Measurements from ENCODE around the gene FAM117B. TPM values are rescaled to one million over a fixed set of nuclear protein-coding genes. Genes with fewer than 3 reads are reported as not detected.

Gene FAM117B
- total RNA-seq, 2 experiments from 2014 or later: 4.2 to 18.4 TPM

DNA sequence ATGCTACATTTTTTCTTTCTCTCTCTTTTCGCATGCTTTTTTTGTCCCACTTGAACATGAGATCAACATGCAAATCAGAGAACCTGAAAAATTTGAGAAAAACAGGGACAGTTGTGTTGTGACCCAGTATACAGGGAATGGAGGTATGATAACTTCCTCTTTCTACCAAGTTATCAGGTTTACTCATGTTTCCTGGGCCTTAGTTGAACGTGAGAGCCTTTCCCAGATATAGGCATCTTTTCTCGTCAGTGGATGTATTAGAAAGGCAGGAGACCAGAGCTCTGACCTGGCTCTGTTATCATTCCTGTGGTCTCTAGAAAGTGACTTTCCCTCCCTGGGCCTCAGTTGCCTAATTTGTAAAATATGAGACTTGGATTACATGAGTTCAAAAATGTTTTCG lies 30.1 kb upstream of the FAM117B start:
- CTCF ChIA-PET (ENCODE audit: unreplicated experiment): no interaction called here
- no peak overlapping the region for H3K4me2 ChIP-seq (ENCODE audit: low read length)

DNA sequence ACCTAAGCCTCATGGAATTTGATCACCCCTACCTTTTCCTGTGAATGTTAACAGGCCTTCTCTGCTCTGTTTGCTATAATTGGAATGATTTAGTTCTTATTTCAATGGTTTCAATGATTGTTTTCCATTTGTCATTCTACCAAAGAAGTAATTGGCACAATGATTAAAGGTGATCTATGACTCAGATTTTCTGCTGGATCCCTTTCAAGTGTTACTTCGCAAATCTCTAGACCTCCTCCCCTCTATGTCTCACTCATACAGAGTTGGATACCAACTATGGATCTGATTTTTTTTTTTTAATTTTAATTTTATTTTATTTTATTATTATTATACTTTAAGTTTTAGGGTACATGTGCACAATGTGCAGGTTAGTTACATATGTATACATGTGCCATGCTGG lies 29.6 kb upstream of the FAM117B start:
- Histone ChIP-seq H3K9me3 (ENCODE audit: low read length) (no peaks in the 10 kb centered on the region), H4K20me1 (ENCODE audit: insufficient read depth, low read length) (no peaks in the 10 kb centered on the region), H3K36me3 (ENCODE audit: insufficient read depth, low read length) (no peaks in the 10 kb centered on the region), H2AFZ (ENCODE audit: low read length) (no peak overlapping the region), H3K4me3 (ENCODE audit: low read depth, low read length, poor library complexity, severe bottlenecking) (no peak overlapping the region), H3K4me2 (ENCODE audit: low read length) (no peak overlapping the region), H3K9me2 (ENCODE audit: insufficient read depth, low read length) (no peaks in the 10 kb centered on the region), H3K27ac (ENCODE audit: low read depth, low read length, poor library complexity, severe bottlenecking) (no peak overlapping the region), H3K4me1 (ENCODE audit: insufficient read depth, low read length, poor library complexity, severe bottlenecking) (no peaks in the 10 kb centered on the region), H3K79me2 (ENCODE audit: insufficient read depth, low read depth, low read length) (no peaks in the 10 kb centered on the region)
- intact Hi-C loops (cut with micrococcal nuclease; ENCODE audit: unreplicated experiment): no loop called here
- TF ChIP-seq, protein P1, sequence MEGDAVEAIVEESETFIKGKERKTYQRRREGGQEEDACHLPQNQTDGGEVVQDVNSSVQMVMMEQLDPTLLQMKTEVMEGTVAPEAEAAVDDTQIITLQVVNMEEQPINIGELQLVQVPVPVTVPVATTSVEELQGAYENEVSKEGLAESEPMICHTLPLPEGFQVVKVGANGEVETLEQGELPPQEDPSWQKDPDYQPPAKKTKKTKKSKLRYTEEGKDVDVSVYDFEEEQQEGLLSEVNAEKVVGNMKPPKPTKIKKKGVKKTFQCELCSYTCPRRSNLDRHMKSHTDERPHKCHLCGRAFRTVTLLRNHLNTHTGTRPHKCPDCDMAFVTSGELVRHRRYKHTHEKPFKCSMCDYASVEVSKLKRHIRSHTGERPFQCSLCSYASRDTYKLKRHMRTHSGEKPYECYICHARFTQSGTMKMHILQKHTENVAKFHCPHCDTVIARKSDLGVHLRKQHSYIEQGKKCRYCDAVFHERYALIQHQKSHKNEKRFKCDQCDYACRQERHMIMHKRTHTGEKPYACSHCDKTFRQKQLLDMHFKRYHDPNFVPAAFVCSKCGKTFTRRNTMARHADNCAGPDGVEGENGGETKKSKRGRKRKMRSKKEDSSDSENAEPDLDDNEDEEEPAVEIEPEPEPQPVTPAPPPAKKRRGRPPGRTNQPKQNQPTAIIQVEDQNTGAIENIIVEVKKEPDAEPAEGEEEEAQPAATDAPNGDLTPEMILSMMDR (conservative IDR thresholded peaks at IDR 0.05; ENCODE audit: low read length): no peak
- no peak for TF ChIP-seq EZH2phosphoT487 (IDR thresholded peaks at IDR 0.05; ENCODE audit: borderline replicate concordance, low read depth, low read length)
- ChIA-PET POLR2A (no interaction called here), CTCF (ENCODE audit: unreplicated experiment) (no interaction called here)
- DNase-seq (ENCODE audit: low spot score): no peak
- BruUV-seq (replicated peaks): no TSS peak

More for the DNA sequence above, 30.1 kb upstream of the FAM117B start:
- POLR2A ChIA-PET: no interaction called here
- no peaks in the 10 kb centered on the region for H3K36me3 ChIP-seq (ENCODE audit: insufficient read depth, low read length)
- intact Hi-C loops (cut with micrococcal nuclease; ENCODE audit: unreplicated experiment): no loop called here
- H2AFZ ChIP-seq (ENCODE audit: low read length): no peak overlapping the region
- no peak overlapping the region for H3K27ac ChIP-seq (ENCODE audit: low read depth, low read length, poor library complexity, severe bottlenecking)
- no peaks in the 10 kb centered on the region for H3K9me2 ChIP-seq (ENCODE audit: insufficient read depth, low read length)
- no peaks in the 10 kb centered on the region for H3K9me3 ChIP-seq (ENCODE audit: low read length)
- no peak overlapping the region for H3K4me3 ChIP-seq (ENCODE audit: low read depth, low read length, poor library complexity, severe bottlenecking)
- TF ChIP-seq, protein P1 (conservative IDR thresholded peaks at IDR 0.05; ENCODE audit: low read length): no peak
- no peak for TF ChIP-seq EZH2phosphoT487 (IDR thresholded peaks at IDR 0.05; ENCODE audit: borderline replicate concordance, low read depth, low read length)
- no peaks in the 10 kb centered on the region for H3K4me1 ChIP-seq (ENCODE audit: insufficient read depth, low read length, poor library complexity, severe bottlenecking)
- no peaks in the 10 kb centered on the region for H4K20me1 ChIP-seq (ENCODE audit: insufficient read depth, low read length)
- BruUV-seq (replicated peaks): no TSS peak
- no peak for DNase-seq (ENCODE audit: low spot score)
- H3K79me2 ChIP-seq (ENCODE audit: insufficient read depth, low read depth, low read length): no peaks in the 10 kb centered on the region

DNA sequence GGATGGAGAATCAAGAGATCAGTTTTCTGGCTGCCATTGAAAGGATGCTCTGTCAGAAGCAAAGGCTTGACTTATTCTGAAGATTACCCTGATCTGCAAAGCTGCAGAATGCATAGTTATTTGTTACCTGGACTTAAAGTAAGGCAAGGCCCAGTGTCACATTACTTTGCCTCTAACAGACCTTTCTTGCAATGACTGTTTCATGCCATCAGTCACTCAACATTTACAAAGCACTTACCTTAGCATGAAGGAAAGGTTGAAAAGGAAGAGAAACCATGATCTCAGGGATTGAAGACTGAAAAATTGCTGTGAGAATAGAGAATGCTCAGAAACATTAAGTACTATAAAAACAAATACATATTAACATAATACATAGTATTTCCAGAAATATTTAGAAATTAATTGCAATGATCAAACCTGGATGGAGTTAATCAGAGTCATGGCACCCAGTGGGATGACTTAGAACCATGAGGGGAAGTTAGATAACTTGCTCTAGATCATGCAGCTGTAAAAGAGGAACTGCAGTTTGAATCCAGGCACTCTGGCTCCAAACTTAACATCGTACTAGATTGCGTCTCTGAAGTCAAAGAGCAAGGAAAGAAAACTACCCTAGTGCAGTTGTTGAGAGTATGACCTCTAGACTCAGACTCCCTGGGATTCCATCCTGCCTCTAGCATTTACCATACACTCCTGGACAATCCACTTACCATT lies 26.5 kb upstream of the FAM117B start:
- ChIA-PET POLR2A (no interaction called here), CTCF (ENCODE audit: unreplicated experiment) (no interaction called here)
- TF ChIP-seq EZH2phosphoT487 (IDR thresholded peaks at IDR 0.05; ENCODE audit: borderline replicate concordance, low read depth, low read length): no peak
- TF ChIP-seq, protein P1 (conservative IDR thresholded peaks at IDR 0.05; ENCODE audit: low read length): no peak
- Histone ChIP-seq H2AFZ (ENCODE audit: low read length) (no peak overlapping the region), H3K4me3 (ENCODE audit: low read depth, low read length, poor library complexity, severe bottlenecking) (no peak overlapping the region), H3K4me1 (ENCODE audit: insufficient read depth, low read length, poor library complexity, severe bottlenecking) (no peaks in the 10 kb centered on the region), H3K9me2 (ENCODE audit: insufficient read depth, low read length) (no peaks in the 10 kb centered on the region; the same call in 1 of the 2 replicates), H3K9me3 (ENCODE audit: low read length) (no peaks in the 10 kb centered on the region), H3K27ac (ENCODE audit: low read depth, low read length, poor library complexity, severe bottlenecking) (no peak overlapping the region), H3K79me2 (ENCODE audit: insufficient read depth, low read depth, low read length) (no peaks in the 10 kb centered on the region), H3K36me3 (ENCODE audit: insufficient read depth, low read length) (no peaks in the 10 kb centered on the region), H4K20me1 (ENCODE audit: insufficient read depth, low read length) (no peaks in the 10 kb centered on the region), H3K4me2 (ENCODE audit: low read length) (no peak overlapping the region)
- no peak for DNase-seq (ENCODE audit: low spot score)
- BruUV-seq (replicated peaks): no TSS peak
- intact Hi-C loops (cut with micrococcal nuclease; ENCODE audit: unreplicated experiment): no loop called here

Measured in OCI-LY7 (cell line).